K562 (cell line): ENCODE results near the gene TMEFF1. TPM values are rescaled to one million over a fixed set of nuclear protein-coding genes. Genes with fewer than 3 reads are reported as not detected.

Experiments
- ATAC-seq: fragments of 200-7000 bp; cut with Tn5 transposase; 3 replicates; pipeline ENCODE4 v1.9.1; 2020; ENCODE audit warnings: moderate library complexity
- BruUV-seq: library from RNA; stranded (reverse); fragments of 400-500 nt; replicated peaks from 2 replicates; lab custom pipeline; 2021; lab: Mats Ljungman, UMichigan
- CTCF ChIA-PET: fragments of 300-600 bp; formaldehyde crosslinking; extraction: SDS; loops from one replicate; lab custom pipeline; 2021; ENCODE audit warnings: low intra/inter-chr PET ratio; lab: Yijun Ruan, JAX
- POLR2A ChIA-PET: fragments of 300-600, 350-650 bp; sonication (Branson Sonifier 250); formaldehyde crosslinking; extraction: SDS; loops from one replicate; lab custom pipeline; 2021; ENCODE audit warnings: antibody characterized with exemption, inconsistent platforms; lab: Yijun Ruan, JAX
- DNase-seq, 4 experiments: peaks; one replicate each; pipeline versions ENCODE4 v3.0.0 to v3.0.0-alpha.2; 2011 to 2018; ENCODE audit warnings: low spot score in 3 of 4, mixed read lengths in 3 of 4; ENCODE audit errors: extremely low read depth in 1 of 4
- FAIRE-seq: peaks from 2 replicates; lab custom pipeline; 2011; peaks lifted over from hg19 to GRCh38; lab: Jason Lieb, UNC
- H2AFZ ChIP-seq: 2 replicates; pipeline ENCODE4 v1.6.0; 2011; ENCODE audit warnings: low read depth, low read length, control low read depth, inconsistent platforms
- H3K27ac ChIP-seq: fragments of 200-600 bp; 3 replicates; pipeline ENCODE4 v1.8.0; 2011; ENCODE audit warnings: low read depth, mild to moderate bottlenecking, control low read depth, inconsistent platforms, low read length, moderate library complexity, mixed read lengths; ENCODE audit errors: extremely low read depth
- H3K27me3 ChIP-seq, 2 experiments: fragments of 300-600 bp in 1 of 2; 2 replicates in 1 of 2; 3 replicates in 1 of 2; pipeline versions ENCODE4 v1.6.0 to v1.8.0; 2011; ENCODE audit warnings: inconsistent platforms in 2 of 2, low read length in 2 of 2, mild to moderate bottlenecking in 1 of 2, mixed read lengths in 1 of 2, moderate library complexity in 1 of 2; ENCODE audit not compliant: control insufficient read depth in 2 of 2, insufficient read depth in 2 of 2
- H3K36me3 ChIP-seq: fragments of 300-600 bp; 3 replicates; pipeline ENCODE4 v1.8.0; 2011; ENCODE audit warnings: mild to moderate bottlenecking, low read length, inconsistent platforms; ENCODE audit not compliant: control insufficient read depth, insufficient read depth
- H3K4me1 ChIP-seq, 2 experiments: fragments of 200-600 bp in 1 of 2; replicated peaks in 1 of 2; 2 replicates in 1 of 2; 3 replicates in 1 of 2; pipeline versions ENCODE4 v1.5.1 to v1.8.0; 2011; ENCODE audit warnings: inconsistent platforms in 2 of 2, low read length in 2 of 2, mild to moderate bottlenecking in 1 of 2, mixed read lengths in 1 of 2, moderate library complexity in 1 of 2; ENCODE audit not compliant: control insufficient read depth in 2 of 2, insufficient read depth in 2 of 2
- H3K4me2 ChIP-seq: 2 replicates; pipeline ENCODE4 v1.6.1; 2011; ENCODE audit warnings: low read length, control low read depth, inconsistent platforms, mixed read lengths; ENCODE audit not compliant: insufficient read depth
- H3K4me3 ChIP-seq: fragments of 200-600 bp; sonication (generic), shearing (Covaris generic); 2 replicates; pipeline ENCODE4 v1.5.1; 2016; ENCODE audit warnings: control low read depth, inconsistent platforms
- H3K79me2 ChIP-seq: fragments of 200-600 bp; 3 replicates; pipeline ENCODE4 v1.8.0; 2011; ENCODE audit warnings: low read length, inconsistent platforms; ENCODE audit not compliant: control insufficient read depth, insufficient read depth
- H3K9ac ChIP-seq, 2 experiments: 2 replicates each; pipeline versions ENCODE4 v1.6.0 to v1.6.1; 2011; ENCODE audit warnings: low read depth in 2 of 2, low read length in 2 of 2, control low read depth in 1 of 2, inconsistent platforms in 1 of 2, mild to moderate bottlenecking in 1 of 2, mixed read lengths in 1 of 2; ENCODE audit not compliant: insufficient read depth in 1 of 2
- H3K9me1 ChIP-seq: one replicate; pipeline ENCODE4 v1.6.0; 2011; ENCODE audit warnings: inconsistent platforms, mild to moderate bottlenecking, low read length, moderate library complexity; ENCODE audit not compliant: control insufficient read depth, insufficient read depth
- H3K9me3 ChIP-seq: replicated peaks from 2 replicates; pipeline ENCODE4 v1.5.1; 2011; ENCODE audit warnings: low read depth, low read length, inconsistent platforms; ENCODE audit not compliant: control insufficient read depth, insufficient read depth
- H4K20me1 ChIP-seq: replicated peaks from 2 replicates; pipeline ENCODE4 v1.6.1; 2011; ENCODE audit warnings: low read length, inconsistent platforms, mixed read lengths; ENCODE audit not compliant: control insufficient read depth, insufficient read depth
- HNRNPH1 ChIP-seq: fragments of 200-400 bp; formaldehyde crosslinking; optimal IDR thresholded peaks from 2 replicates; pipeline ENCODE3; 2017; ENCODE audit warnings: low read depth, mild to moderate bottlenecking, low read length, moderate library complexity
- NR1H2 ChIP-seq: sonication (generic); formaldehyde crosslinking; IDR thresholded peaks from 2 replicates; pipeline ENCODE4 v1.4.0; 2020; ENCODE audit warnings: mild to moderate bottlenecking, missing genetic modification reagents
- SNIP1 ChIP-seq: fragments of 450-650 bp; IDR thresholded peaks from 2 replicates; pipeline ENCODE4 v1.7.1; 2017; ENCODE audit warnings: low read depth, mild to moderate bottlenecking
- SP2 ChIP-seq: IDR thresholded peaks from 2 replicates; pipeline ENCODE4 v1.6.1; 2011; ENCODE audit warnings: mild to moderate bottlenecking, low read depth, low read length, moderate library complexity; ENCODE audit not compliant: poor library complexity, severe bottlenecking; ENCODE audit errors: extremely low read depth
- THRAP3 ChIP-seq: fragments of 450-650 bp; IDR thresholded peaks from 2 replicates; pipeline ENCODE4 v1.6.1; 2016; ENCODE audit warnings: mild to moderate bottlenecking, inconsistent platforms, borderline replicate concordance
- WGBS: fragments of 100-300 bp; shearing (Covaris generic); methylation state at CpG from one replicate; pipeline ENCODE4 v1.1.6; 2016; ENCODE audit warnings: low coverage, mixed read lengths; ENCODE audit not compliant: insufficient coverage; ENCODE audit errors: missing lambda C conversion rate; 5-methylcytosine and 5-hydroxymethylcytosine counted together
- in situ Hi-C: fragments of 300-500 bp; cut with MboI; formaldehyde crosslinking; loops from 4 replicates; pipeline ENCODE4 v1.15.0; 2018; ENCODE audit warnings: inconsistent platforms, mixed read lengths
- intact Hi-C: fragments of 100-400 bp; cut with micrococcal nuclease; formaldehyde crosslinking; loops from 2 replicates; pipeline ENCODE4 v1.14.2; 2022
- polyA plus RNA-seq, 8 experiments: library from polyadenylated mRNA; depleted of rRNA in 4 of 8; stranded (reverse) in 5 of 8; unstranded in 3 of 8; fragments of >200 nt; fragmentation: Nextera tagmentation in 2 of 8; fragmentation: Illumina TruSeq in 1 of 8; extraction: Ambion mirVana in 2 of 8; extraction: Trizol in 1 of 8; gene quantifications; 2 replicates each; pipeline versions ENCODE4 v1.2.1 to v1.2.3, GENCODE V29; 2011 to 2014; ENCODE audit warnings: inconsistent platforms in 1 of 8, missing spikeins in 1 of 8
- total RNA-seq, 7 experiments: library from RNA; depleted of rRNA in 6 of 7; stranded (reverse); fragments of >200 nt in 6 of 7; fragmentation: Illumina TruSeq in 2 of 7; extraction: Trizol in 2 of 7; gene quantifications; 2 replicates each; pipeline versions ENCODE4 v1.2.1 to v1.2.3, GENCODE V29; 2011 to 2021; ENCODE audit warnings: low replicate concordance in 1 of 7
- TF ChIP-seq, protein P1 (sequence below): sonication (generic); formaldehyde crosslinking; IDR thresholded peaks from 2 replicates; pipeline ENCODE4 v1.8.0; 2022; ENCODE audit warnings: mild to moderate bottlenecking, missing genetic modification reagents
- TF ChIP-seq, protein P2 (sequence below): fragments of 250-450 bp; sonication (Bioruptor Pico); IDR thresholded peaks from 2 replicates; pipeline ENCODE4 v1.9.0; 2021; ENCODE audit warnings: mild to moderate bottlenecking, inconsistent platforms

The TMEFF1 gene
- total and polyA plus RNA-seq, 9 of the 15 experiments (the other 6 are each of a cell fraction or from before 2014, with no cell fraction given) = 0.07 to 1.1 (median 0.28) TPM; not detected in 2

DNA sequence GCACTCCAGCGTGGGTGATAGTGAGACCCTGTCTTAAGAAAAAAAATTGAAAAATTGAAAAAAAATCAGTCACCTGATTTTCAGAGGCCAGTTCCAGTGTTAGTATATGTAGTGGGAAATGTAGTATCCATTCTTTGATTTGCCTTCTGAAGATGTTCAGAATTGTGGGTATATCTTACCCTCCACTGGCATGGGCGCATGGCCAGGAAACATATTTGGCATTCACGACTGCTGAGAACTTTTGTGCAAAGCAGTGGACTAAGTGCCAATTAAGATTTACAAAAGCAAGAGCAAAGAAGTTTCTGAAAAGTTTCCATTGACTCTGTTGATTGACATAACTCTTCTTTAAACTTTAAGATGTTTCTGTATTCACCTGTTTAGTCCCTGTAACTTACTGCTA, 107.3 kb downstream of the TMEFF1 start:
- Histone ChIP-seq H3K27ac (no peak overlapping the region), H4K20me1 (no peaks in the 10 kb centered on the region), H3K9me3 (no peaks in the 10 kb centered on the region), H3K79me2 (no peaks in the 10 kb centered on the region), H3K9me1 (no peaks in the 10 kb centered on the region), H3K36me3 (no peaks in the 10 kb centered on the region), H3K27me3 (peaks cover under 1 to 8% of the 10 kb centered on the region in 2 experiments; a peak in 4 of 5 replicates), H3K4me1 (no peaks in the 10 kb centered on the region), H2AFZ (no peak overlapping the region), H3K4me2 (no peak overlapping the region), H3K9ac (no peak overlapping the region), H3K4me3 (no peak overlapping the region)
- intact Hi-C loops = no loop called here
- TF ChIP-seq SP2 (no peak), THRAP3 (no peak), SNIP1 (no peak), HNRNPH1 (no peak), NR1H2 (no peak)
- TF ChIP-seq, protein P1, sequence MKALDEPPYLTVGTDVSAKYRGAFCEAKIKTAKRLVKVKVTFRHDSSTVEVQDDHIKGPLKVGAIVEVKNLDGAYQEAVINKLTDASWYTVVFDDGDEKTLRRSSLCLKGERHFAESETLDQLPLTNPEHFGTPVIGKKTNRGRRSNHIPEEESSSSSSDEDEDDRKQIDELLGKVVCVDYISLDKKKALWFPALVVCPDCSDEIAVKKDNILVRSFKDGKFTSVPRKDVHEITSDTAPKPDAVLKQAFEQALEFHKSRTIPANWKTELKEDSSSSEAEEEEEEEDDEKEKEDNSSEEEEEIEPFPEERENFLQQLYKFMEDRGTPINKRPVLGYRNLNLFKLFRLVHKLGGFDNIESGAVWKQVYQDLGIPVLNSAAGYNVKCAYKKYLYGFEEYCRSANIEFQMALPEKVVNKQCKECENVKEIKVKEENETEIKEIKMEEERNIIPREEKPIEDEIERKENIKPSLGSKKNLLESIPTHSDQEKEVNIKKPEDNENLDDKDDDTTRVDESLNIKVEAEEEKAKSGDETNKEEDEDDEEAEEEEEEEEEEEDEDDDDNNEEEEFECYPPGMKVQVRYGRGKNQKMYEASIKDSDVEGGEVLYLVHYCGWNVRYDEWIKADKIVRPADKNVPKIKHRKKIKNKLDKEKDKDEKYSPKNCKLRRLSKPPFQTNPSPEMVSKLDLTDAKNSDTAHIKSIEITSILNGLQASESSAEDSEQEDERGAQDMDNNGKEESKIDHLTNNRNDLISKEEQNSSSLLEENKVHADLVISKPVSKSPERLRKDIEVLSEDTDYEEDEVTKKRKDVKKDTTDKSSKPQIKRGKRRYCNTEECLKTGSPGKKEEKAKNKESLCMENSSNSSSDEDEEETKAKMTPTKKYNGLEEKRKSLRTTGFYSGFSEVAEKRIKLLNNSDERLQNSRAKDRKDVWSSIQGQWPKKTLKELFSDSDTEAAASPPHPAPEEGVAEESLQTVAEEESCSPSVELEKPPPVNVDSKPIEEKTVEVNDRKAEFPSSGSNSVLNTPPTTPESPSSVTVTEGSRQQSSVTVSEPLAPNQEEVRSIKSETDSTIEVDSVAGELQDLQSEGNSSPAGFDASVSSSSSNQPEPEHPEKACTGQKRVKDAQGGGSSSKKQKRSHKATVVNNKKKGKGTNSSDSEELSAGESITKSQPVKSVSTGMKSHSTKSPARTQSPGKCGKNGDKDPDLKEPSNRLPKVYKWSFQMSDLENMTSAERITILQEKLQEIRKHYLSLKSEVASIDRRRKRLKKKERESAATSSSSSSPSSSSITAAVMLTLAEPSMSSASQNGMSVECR (CRISPR knock-in tag) = no peak
- TF ChIP-seq, protein P2, sequence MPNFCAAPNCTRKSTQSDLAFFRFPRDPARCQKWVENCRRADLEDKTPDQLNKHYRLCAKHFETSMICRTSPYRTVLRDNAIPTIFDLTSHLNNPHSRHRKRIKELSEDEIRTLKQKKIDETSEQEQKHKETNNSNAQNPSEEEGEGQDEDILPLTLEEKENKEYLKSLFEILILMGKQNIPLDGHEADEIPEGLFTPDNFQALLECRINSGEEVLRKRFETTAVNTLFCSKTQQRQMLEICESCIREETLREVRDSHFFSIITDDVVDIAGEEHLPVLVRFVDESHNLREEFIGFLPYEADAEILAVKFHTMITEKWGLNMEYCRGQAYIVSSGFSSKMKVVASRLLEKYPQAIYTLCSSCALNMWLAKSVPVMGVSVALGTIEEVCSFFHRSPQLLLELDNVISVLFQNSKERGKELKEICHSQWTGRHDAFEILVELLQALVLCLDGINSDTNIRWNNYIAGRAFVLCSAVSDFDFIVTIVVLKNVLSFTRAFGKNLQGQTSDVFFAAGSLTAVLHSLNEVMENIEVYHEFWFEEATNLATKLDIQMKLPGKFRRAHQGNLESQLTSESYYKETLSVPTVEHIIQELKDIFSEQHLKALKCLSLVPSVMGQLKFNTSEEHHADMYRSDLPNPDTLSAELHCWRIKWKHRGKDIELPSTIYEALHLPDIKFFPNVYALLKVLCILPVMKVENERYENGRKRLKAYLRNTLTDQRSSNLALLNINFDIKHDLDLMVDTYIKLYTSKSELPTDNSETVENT = no peak
- no TSS peak for BruUV-seq
- ATAC-seq = no peak
- ChIA-PET POLR2A (no interaction called here), CTCF (no interaction called here)
- in situ Hi-C loops = loop anchor here (25.0 kb wide), 2 partner anchors 243 to 543 kb away; no protein-coding TSS in a partner anchor
- no peak for DNase-seq
- FAIRE-seq = no peak
- 7% methylated on average over 3 of the region's 3 CpGs for WGBS
